WTC11 (cell line): ENCODE measurements around the gene FBXO33. TPM values are rescaled to one million over a fixed set of nuclear protein-coding genes. Genes with fewer than 3 reads are reported as not detected.

Source experiments
- ATAC-seq: fragments of 200-7000 bp; cut with Tn5 transposase; 2 replicates; pipeline ENCODE4 v1.10.0; 2021; ENCODE audit warnings: mild to moderate bottlenecking, moderate library complexity
- CTCF ChIA-PET: fragments of 300-600 bp; sonication (Branson Sonifier 250); formaldehyde crosslinking; loops from one replicate; lab custom pipeline; 2021; ENCODE audit warnings: antibody characterized with exemption; lab: Charles Lee
- POLR2A ChIA-PET: fragments of 350-600 bp; sonication (Branson Sonifier 250); formaldehyde crosslinking; loops from one replicate; lab custom pipeline; 2021; ENCODE audit warnings: antibody characterized with exemption; lab: Charles Lee
- DNase-seq: peaks from one replicate; pipeline ENCODE4 v3.0.0; 2021; ENCODE audit warnings: low spot score
- H3K27ac Mint-ChIP-seq: 2 replicates; pipeline ENCODE4 v1.8.0; 2021; ENCODE audit warnings: mixed read lengths
- H3K27me3 Mint-ChIP-seq: 2 replicates; pipeline ENCODE4 v1.8.0; 2021; ENCODE audit warnings: low read depth, mild to moderate bottlenecking, moderate library complexity, mixed read lengths
- H3K36me3 Mint-ChIP-seq: 2 replicates; pipeline ENCODE4 v1.8.0; 2021; ENCODE audit warnings: mixed read lengths
- H3K4me1 Mint-ChIP-seq: 2 replicates; pipeline ENCODE4 v1.8.0; 2022; ENCODE audit warnings: mixed read lengths
- H3K4me3 Mint-ChIP-seq: 2 replicates; pipeline ENCODE4 v1.8.0; 2021; ENCODE audit warnings: mild to moderate bottlenecking, moderate library complexity, mixed read lengths
- H3K9me3 Mint-ChIP-seq: 2 replicates; pipeline ENCODE4 v1.8.0; 2021; ENCODE audit warnings: mixed read lengths
- ARID4B ChIP-seq: sonication (generic); formaldehyde crosslinking; IDR thresholded peaks from 2 replicates; pipeline ENCODE4 v1.8.0; 2023; ENCODE audit warnings: missing genetic modification reagents, mild to moderate bottlenecking, borderline replicate concordance
- CTCF ChIP-seq: fragments of 200-600 bp; IDR thresholded peaks from 2 replicates; pipeline ENCODE4 v1.8.0; 2022; ENCODE audit warnings: antibody characterized with exemption
- EMX1 ChIP-seq: fragments of 250-450 bp; sonication (Bioruptor Pico); IDR thresholded peaks from 2 replicates; pipeline ENCODE4 v1.8.0; 2021; ENCODE audit warnings: mild to moderate bottlenecking
- GABPB1 ChIP-seq: sonication (generic); formaldehyde crosslinking; IDR thresholded peaks from 2 replicates; pipeline ENCODE4 v1.8.1; 2023; ENCODE audit warnings: mild to moderate bottlenecking, missing genetic modification reagents
- IRF1 ChIP-seq: sonication (generic); formaldehyde crosslinking; IDR thresholded peaks from 2 replicates; pipeline ENCODE4 v1.8.0; 2023; ENCODE audit warnings: missing genetic modification reagents
- MAX ChIP-seq: sonication (generic); formaldehyde crosslinking; IDR thresholded peaks from 2 replicates; pipeline ENCODE4 v1.8.0; 2022; ENCODE audit warnings: mild to moderate bottlenecking, missing genetic modification reagents
- NR2C2 ChIP-seq: sonication (generic); formaldehyde crosslinking; IDR thresholded peaks from 2 replicates; pipeline ENCODE4 v1.8.0; 2022; ENCODE audit warnings: mild to moderate bottlenecking, missing genetic modification reagents
- SMAD3 ChIP-seq: sonication (generic); formaldehyde crosslinking; IDR thresholded peaks from 2 replicates; pipeline ENCODE4 v1.8.0; 2022; ENCODE audit warnings: missing genetic modification reagents, mild to moderate bottlenecking, borderline replicate concordance
- TCF7 ChIP-seq: sonication (generic); formaldehyde crosslinking; IDR thresholded peaks from 2 replicates; pipeline ENCODE4 v1.8.0; 2022; ENCODE audit warnings: mild to moderate bottlenecking, low read depth, missing genetic modification reagents, moderate library complexity
- ZNF281 ChIP-seq: sonication (generic); formaldehyde crosslinking; IDR thresholded peaks from 2 replicates; pipeline ENCODE4 v1.8.0; 2023; ENCODE audit warnings: mild to moderate bottlenecking, missing genetic modification reagents
- ZNF416 ChIP-seq: fragments of 250-450 bp; sonication (Bioruptor Pico); IDR thresholded peaks from 2 replicates; pipeline ENCODE4 v1.9.0; 2021; ENCODE audit warnings: mild to moderate bottlenecking, inconsistent platforms
- total RNA-seq: library from RNA; stranded (reverse); gene quantifications from 3 replicates; pipeline ENCODE4 v1.2.3, GENCODE V29; 2021

FBXO33 gene
- total RNA-seq, 1 experiment from 2014 or later, result 7.8 TPM

GRCh38 chr14:39423793-39424192 is 8.4 kb downstream of the FBXO33 start (continued):
- no peak for TF ChIP-seq TCF7 (CRISPR knock-in tag)

- Mint-ChIP-seq H3K27me3 (no peaks in the 10 kb centered on the region), H3K36me3 (no peaks in the 10 kb centered on the region; the same call in 1 of the 2 replicates), H3K9me3 (peaks cover under 1% of the 10 kb centered on the region), H3K27ac (no peak overlapping the region), H3K4me3 (no peak overlapping the region), H3K4me1 (peaks cover 8% of the 10 kb centered on the region)
- ATAC-seq (no peak), DNase-seq (no peak)
- TF ChIP-seq EMX1 (CRISPR knock-in tag), result no peak
- TF ChIP-seq SMAD3 (CRISPR knock-in tag), result no peak
- POLR2A ChIA-PET, result interaction anchor here (1.9 kb wide), 1 partner anchor 10 kb away, joined by 5 read pairs; the partner anchor contains the start of gene FBXO33
- CTCF ChIA-PET, result no interaction called here
Observed at GRCh38 chr14:39422243-39422642, 10.0 kb downstream of the FBXO33 start.

- ATAC-seq, result peak; percentile 46; the same call in 1 of the 2 replicates
- H3K4me3 Mint-ChIP-seq, result no peak overlapping the region
- POLR2A ChIA-PET, result no interaction called here
- H3K4me1 Mint-ChIP-seq, result no peaks in the 10 kb centered on the region
- H3K27ac Mint-ChIP-seq, result no peak overlapping the region
- peaks cover 25% of the 10 kb centered on the region for H3K9me3 Mint-ChIP-seq
- TF ChIP-seq ARID4B (CRISPR knock-in tag) (no peak), NR2C2 (CRISPR knock-in tag) (no peak), ZNF281 (CRISPR knock-in tag) (no peak), ZNF416 (CRISPR knock-in tag) (no peak), MAX (CRISPR knock-in tag) (no peak), SMAD3 (CRISPR knock-in tag) (no peak), IRF1 (CRISPR knock-in tag) (no peak)
- no peak for DNase-seq
- no peaks in the 10 kb centered on the region; the same call in 1 of the 2 replicates for H3K27me3 Mint-ChIP-seq
- CTCF ChIA-PET, result interaction anchor here (1.5 kb wide), 1 partner anchor 14 kb away, joined by 4 read pairs; no protein-coding TSS in a partner anchor
- H3K36me3 Mint-ChIP-seq, result peaks cover 24% of the 10 kb centered on the region
Observed at GRCh38 chr14:39419272-39419671, 13.0 kb downstream of the FBXO33 start.

GRCh38 chr14:39417014-39417413 is 15.2 kb downstream of the FBXO33 start:
- H3K4me1 Mint-ChIP-seq, result no peaks in the 10 kb centered on the region
- CTCF ChIA-PET, result interaction anchor here (0.7 to 1.6 kb wide), 4 partner anchors 9 to 47 kb away, joined by 3 to 4 read pairs (median 3); partner anchors contain the start of gene FBXO33
- ATAC-seq, result peak; percentile 90

More at GRCh38 chr14:39417014-39417413, 15.2 kb downstream of the FBXO33 start:
- H3K27me3 Mint-ChIP-seq, result no peaks in the 10 kb centered on the region; the same call in 1 of the 2 replicates
- TF ChIP-seq GABPB1 (CRISPR knock-in tag) (no peak), CTCF (peak; percentile 34)
- TF ChIP-seq, all 79 proteins: peak for 1
- POLR2A ChIA-PET, result no interaction called here
- Mint-ChIP-seq H3K4me3 (no peak overlapping the region), H3K27ac (0 out of 2 replicates have a peak overlapping the region, but pooled peaks have one; percentile 74), H3K36me3 (peaks cover 36% of the 10 kb centered on the region), H3K9me3 (peaks cover 41% of the 10 kb centered on the region)
- peak; percentile 55 for DNase-seq
